ENCODE measurements around the gene PAM.
A peak's percentile ranks its signal among the peaks of the same experiment; 100 is the strongest.

PAM gene

DNA sequence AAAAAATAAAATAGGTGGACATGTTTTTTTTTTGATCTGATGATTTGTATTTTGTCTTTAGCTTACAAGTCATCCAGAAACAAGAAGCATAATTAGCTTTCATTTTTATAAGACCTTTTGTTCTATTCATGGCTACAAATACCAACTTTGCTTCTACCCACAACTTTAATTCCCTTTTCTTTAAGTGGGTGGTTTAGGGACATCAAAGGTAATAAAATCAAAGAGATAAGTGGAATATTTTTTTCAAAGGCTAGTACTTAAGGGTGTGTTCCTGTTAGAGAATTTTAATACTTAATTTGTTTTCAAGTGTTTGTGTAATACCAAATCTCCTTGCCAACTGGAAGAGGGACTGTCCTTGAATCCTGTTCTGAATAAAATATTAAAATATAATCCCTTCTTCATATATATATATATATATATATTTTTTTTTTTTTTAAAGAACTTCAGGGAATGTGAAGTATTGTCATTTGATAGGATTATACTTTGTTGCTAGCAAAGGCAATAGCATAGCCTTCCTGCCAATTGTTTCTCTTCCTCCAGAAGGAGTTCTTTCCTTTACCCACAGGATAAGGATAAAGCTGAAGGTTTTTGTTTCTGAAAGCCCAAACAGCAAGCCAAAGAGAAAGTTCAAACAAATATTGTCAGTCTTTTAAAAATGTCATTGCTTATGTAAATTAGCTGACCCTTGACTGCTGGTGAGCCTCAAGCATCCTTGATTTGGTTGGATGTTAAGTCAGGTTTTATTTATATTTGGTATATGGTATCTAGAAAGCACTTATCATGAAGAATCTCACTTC, 108.9 kb downstream of the PAM start:
- no peak for DNase-seq

DNA sequence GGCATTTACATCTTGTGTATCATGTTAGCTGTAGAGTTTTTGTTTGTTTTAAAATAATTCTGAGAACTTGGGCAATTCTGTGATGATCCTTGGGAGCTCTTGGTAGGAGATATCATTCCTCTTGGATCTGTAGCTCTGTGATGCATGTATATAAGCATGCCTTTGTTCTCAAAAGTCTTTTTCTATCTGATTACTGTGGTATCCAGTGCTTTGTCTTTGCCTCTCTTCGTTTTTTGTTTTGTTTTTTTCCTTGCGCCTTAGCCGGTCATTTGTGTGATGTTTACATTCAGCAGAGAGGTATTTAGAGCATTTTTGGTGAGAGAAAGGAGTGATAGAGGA, 110.0 kb downstream of the PAM start:
- no peak for DNase-seq

DNA sequence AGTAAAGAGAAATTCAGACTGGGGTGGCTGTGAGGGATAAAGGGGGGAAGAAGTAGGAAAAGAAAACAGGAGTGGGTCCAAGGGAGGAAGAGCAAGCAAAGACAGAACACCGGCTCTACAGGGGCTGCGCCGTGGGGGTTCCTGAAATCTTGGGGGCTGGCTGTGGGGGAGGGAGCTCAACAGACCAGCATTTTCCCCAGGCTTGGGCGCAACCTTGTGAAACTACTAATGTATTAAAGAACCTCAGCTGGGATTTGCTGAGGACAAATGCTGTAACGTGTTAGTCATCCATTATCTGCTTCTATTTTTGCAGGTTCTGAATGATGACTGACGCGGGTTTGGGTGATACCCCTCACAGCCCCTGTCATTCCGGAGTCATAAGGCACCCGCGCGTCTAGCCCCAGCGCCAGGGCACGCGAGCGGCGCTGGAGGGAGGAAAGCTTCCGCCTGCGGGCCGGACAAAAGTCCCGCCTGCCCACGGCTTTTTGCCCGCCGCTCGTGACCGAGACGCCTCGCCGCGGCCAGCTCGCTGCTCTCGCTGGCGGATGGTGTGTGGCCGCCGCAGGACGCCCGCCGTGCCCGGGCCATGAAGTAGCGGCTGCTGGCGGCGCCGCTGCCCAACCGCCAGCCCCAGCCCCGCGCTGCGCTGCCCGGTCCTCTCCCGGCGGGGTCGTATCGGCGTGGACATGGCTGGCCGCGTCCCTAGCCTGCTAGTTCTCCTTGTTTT, 110.6 kb downstream of the PAM start:
- DNase-seq: peak; percentile 70

DNA sequence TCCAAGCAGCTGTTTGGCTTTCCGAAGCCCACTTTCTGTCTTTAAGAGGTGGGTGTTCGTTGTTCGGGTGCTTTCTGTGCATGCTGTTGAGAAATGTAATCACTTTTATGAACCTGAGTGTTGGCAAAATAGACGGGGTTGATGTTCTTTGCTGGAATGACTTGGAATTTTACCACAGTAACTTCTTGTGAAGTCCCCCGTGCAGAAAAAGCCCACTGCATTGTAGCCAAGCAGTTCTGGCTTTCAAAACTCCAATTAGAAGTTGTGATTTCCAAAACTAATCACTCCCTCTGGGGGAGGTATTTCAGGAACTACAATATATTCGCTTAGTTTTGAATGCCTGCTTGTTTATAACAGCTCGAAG, 111.1 kb downstream of the PAM start:
- DNase-seq: no peak

DNA sequence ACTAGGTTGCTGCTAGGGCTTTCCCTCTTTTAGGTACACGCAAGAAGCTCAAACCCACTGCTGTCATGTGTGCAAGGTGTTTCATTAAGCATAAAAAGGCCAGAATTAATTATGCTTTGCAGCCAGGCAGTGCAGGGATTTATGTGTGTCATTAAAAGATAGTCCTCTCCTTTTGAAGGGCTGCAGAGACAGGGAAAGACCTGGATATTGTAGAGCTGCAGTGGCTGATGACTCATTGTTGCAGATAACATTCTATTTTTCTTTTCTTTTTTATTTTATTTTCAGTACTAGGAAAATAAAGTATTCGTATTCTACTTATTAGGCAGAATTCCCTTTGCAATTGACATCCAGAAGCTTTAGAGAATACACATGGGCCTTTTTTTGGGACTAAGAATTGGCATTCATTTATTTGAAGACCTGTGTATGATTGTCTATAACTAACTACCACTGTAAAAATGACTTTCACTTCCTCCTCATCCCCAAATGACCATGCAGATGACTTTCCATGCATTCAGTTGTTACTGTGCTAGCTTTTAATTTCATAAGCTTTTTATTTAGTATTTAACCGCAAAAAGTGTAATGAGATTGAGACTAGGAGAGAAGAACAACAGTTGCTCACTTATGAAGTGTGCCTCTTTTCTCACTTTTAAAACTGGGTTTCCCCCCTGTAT, 113.0 kb downstream of the PAM start:
- DNase-seq: no peak

DNA sequence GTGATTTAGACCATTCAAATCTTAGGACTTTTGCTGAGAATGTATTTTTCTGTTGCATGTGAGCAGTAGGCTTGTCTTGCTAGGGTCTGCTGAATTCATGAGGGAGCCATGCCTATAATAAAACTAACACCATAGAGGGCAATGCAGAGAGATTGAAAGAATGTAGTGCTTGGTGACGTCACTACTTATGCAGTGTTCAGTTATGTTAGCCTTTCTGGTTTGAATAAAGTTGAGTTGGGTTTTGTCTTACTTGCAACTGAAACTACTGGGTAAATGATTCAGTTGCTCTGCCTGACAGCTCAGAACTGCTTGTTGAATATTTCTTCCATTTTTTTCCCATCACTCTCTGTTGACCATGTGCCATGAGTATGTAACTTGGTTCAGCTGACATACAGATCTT, 114.1 kb downstream of the PAM start:
- no peak for DNase-seq

DNA sequence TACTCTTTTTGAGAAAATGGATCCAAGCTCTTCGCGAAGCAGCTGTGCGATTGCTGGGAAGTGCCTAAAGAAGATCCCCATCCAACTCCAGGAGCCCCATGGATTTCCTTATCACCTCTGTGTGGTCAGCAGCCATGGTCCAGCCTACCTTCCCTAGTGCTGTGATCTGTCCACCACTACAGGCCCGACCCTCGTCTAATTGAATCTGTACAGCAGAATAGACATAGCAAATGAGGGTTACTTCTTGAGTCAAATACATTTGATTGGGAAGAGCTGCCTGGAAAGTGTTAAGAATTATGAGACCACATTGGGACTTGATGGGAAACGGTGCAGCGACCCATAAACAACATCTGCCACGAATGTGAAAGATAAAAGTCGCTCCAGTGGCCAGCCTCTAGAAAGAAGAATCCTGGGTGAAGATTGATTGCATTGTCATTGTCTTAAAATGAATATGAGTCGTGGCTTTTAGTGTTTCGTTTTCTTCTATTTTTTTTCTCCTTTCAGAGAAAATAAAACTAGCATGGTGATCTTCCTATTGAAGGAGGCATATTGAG, 118.4 kb downstream of the PAM start:
- DNase-seq: no peak

DNA sequence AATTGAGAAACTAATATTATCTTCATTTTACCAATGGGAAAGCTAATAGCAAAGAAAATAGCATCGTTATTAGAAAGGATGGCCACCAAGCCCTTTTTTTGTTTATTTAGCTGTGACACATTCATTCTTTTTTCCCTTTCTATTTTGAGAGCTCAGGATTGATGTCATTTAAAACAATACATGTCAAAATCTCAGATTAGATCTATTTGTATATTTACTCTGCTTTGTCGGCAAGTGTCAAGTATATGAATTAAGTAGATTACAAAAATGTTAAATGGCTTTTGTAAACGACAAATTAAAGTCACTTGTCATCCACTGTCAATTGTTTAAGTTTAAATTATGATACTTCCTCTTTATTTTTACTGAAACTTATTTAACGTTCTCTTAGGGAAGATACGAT, 118.9 kb downstream of the PAM start:
- no peak for DNase-seq

DNA sequence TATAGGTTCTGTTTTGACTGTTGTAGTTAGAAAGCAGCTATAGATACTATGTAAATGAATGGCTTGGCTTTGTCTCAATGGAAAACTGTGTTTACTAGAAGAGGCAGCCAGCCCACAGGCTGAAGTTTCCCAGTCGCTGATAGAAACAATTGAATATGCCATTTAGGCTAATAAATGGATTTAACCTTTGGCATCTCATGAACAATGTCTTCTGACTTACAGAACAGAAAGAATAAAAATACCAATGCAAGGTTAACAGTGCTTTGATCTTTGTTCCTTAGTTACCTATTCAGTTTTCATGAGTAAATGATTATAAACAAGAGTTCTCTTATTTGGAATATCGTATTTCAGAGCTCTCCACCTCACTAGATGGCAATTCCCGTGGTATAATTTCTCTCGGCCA, 120.6 kb downstream of the PAM start:
- DNase-seq: no peak

DNA sequence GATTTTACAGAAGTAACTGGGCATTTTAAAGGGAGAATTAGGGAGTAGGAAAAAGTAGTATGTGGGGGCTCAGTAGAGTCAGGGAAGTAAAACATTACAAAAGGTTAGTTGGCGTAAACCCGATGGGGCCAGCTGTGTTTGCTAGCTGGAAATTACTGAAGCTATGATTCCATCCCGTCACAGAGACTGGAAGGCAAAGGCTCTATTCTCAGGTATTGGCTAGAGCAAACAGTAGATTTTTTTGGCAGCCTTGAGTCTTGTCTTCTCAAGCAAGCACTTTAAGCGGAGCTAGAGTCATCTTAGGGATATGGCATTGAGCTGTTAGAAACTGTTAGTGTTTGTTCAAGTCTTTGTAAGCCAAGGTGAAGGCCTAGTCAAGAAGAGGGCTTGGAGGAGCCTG, 121.5 kb downstream of the PAM start:
- DNase-seq: no peak

DNA sequence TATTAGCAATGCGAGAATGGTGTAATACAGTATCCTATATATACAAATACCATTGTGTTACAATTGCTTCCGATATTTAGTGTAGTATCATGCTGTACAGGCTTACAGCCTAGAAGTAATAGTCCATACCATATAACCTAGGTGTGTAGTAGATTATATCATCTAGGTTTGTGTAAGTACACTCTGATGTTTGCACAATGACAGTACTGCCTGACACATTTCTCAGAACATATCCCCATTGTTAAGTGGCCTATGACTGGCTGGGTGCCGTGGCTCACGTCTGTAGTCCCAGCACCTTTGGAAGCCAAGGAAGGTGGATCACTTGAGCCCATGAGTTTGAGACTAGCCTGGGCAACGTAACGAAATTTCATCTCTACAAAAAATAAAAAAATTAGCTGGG, 124.6 kb downstream of the PAM start:
- DNase-seq: no peak

DNA sequence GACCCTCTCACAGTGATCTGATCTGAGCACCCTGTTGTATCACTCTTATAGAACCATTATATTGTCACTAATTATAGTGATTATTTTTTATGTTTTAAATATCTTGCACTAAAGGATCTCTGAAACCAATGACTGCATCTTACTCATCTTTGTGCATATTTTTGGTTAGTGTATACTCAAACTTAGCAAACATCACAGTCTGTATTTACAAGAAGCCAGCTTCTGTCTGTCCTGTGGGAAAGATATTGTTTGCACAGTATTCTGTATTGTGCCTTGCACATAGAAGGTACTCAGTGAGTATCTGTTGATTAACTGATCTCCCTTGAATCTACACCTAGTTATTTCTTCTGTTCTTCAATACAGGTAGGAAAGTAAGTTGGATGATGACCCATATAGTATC, 131.5 kb downstream of the PAM start:
- no peak for DNase-seq

DNA sequence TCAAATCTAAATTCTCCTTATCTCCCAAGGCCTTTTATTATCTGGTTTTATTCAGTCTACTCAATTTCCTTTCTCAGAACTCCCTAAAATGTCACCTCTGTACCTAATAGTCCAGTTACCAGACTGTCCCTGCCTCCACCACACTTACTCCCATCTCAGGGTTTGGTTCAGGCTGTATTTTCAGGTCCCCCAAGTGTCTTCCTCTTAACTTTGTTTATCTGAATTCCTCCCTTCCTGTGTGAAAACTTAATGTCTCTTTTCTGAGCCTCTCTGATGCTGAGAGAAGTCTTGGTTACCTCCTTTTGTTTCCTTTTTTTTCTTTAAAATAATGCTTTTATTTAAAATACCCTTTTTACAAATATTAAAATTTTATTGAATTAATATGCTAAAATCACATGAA, 133.4 kb downstream of the PAM start:
- DNase-seq: no peak

DNA sequence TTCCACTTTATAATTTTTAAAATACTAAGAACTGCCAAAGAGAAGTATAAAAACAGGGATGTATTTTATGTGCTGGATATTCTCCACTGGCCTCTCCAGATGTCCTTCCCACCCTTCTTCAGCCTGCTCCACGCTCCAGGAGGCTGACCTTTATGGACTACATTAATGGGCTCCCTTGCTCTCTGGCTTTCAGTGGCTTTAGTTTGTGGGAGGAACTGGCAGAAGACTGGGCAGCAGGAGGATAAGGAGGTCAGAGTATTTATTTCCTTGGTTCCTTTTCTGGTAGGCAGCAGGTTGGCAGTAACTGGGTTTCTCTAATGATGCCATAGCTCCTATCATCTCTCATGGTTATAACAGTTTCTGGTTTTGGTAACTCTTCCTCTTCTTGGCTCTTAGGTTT, 133.9 kb downstream of the PAM start:
- no peak for DNase-seq

DNA sequence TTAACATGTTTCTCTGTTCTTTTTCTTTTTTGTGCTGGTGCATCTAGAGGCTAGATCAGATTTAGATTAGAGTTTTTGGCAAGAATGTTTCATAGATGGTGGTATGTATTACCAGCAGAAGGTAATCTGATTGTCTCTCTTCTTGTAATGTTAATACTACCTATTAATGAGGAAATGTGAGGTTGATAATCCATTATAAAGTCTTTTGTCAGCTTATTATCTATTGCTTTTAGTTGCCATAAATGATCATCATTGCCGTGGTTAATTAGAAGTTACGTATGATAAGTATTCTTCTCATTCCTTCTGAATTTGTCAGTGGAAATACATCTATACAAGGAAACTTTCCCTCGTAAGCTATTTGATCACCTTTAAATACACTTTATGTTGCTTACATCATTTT, 135.0 kb downstream of the PAM start:
- no peak for DNase-seq

DNA sequence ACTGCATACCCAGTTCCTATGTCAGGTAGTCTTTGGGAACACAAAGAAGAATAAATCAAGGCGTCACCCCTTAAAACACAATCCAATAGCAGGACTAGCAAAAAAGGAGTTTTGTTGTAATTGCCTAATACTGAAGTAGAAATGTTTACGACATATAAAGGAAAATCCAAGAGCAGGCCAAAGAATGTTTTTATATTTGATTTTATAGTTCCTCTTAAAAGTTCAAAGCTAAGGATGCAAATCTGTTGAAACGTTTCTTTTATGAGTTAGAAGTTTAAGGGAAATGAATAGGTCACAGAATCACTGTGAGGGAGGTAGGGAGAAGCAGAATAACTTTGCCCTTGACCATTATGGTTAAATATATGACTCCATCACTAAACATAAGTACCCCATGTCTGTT, 136.1 kb downstream of the PAM start:
- DNase-seq: no peak

DNA sequence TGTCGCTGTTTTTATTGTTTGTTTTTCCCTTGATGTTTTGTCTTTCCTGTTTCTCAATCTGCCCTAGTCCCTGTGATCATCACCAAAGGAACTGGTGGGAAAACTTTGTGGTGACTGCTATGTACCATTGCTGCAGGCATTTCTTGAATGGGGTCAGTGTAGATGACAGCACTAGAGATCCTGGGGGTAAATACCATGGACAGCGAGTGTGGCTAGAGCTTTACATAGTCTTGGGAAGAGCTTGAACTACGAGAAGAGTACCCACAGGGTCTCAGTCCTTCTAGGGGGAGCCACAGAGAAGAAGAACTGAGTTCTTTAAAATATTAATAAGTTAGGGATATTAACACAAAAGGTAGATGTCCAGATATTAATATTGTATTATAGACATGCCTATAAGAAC, 138.8 kb downstream of the PAM start:
- DNase-seq: no peak

DNA sequence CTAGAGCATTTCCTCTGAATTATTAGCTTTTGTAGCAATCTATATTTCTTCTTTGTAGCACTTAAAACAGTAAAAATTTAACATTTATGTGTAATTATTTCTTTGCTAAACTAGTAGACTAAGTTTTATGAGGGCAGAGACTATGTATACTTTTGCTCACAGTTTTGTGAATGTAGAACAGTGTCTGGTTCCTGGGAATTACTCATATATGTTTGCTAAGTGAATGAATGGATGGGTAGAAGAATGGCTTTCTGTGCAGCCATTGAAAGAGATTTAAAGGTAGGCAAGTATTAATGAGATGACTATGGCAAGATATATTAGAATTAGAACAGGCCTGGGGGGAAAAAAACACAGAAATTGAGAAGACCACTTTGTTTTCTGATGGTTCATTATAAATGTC, 140.1 kb downstream of the PAM start:
- no peak for DNase-seq

DNA sequence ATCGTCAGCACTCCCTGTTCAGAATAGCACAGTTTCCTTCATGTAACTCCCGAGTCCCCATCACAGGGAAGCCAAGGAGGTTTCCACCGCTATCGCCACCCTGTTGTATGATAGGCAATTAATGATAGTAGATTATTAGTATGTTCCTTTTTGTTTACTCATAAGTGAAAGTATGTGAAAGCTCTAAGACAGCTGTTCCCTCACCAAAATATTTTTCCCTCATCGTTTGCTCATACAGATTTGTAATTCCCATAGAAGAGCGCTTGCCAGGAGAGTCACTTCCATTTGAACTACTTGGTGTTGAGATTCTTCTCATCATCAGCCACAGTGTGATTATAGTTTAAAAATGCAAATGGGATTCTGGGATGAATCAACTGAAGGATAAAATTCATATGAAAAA, 140.9 kb downstream of the PAM start:
- no peak for DNase-seq

DNA sequence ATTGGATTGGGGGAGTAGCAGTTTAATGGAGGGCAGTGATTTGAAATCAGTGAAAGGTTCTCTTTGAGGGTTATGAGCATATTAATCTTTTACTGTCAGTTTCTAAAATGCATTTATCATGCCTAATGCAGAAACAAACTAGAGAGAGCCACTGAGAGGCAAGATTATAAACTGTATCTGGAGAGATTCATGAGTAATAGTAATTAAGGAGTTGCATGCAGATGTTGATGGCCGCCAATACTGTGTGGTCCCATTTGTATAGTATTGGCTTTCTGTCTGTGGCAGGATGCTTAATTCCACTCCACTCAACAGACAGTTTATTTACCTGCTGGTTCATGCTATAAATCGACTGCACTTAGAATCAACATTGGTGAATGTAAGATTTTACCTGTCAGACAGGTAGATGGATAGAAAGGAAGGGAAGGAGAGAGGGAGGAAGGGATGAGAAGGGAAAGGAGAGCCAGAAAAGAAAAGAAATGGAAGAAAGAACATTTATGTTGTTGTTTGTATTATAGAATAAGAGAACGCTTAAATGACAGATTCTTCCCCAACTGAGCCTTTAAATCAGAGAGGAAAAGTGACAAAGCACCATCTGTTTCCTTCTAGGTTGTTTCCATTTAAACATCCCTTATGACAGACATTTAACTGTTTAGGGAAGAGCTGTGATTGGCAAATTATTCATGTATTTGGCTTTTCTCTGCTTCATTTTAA, 146.5 kb downstream of the PAM start:
- no peak for DNase-seq

DNA sequence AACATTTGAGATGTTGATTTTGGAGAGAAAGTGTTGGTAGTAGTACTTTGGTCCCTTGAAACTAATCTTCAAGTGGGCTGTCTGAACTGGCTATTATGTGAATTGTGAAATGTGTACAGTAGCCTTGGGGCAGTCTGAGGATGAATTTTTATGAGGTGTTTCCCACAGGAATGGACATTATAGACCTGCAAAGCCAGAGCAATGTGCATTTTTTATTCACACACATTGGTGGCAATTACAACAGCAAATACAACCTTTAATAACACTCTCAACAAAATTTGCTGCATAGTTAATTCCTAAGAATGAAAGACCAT, 147.0 kb downstream of the PAM start:
- no peak for DNase-seq

DNA sequence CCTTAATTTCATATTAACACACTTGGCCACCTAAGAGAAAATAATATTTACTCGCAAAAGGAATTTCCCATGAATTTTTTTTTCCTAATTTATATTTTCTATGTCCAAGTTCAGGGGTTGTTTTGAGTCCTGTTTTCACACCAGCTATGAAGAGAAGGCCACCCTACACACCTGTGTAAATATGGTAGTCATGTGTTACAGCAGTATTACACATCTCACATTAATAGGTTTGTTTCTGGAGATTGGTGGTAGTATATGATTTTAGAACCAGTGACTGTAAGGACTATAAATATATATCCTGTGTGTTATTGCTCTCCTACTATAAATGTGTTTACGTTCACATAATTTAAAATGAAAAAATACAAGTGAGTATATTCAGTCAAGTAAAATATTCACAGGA, 147.5 kb downstream of the PAM start:
- DNase-seq: no peak

DNA sequence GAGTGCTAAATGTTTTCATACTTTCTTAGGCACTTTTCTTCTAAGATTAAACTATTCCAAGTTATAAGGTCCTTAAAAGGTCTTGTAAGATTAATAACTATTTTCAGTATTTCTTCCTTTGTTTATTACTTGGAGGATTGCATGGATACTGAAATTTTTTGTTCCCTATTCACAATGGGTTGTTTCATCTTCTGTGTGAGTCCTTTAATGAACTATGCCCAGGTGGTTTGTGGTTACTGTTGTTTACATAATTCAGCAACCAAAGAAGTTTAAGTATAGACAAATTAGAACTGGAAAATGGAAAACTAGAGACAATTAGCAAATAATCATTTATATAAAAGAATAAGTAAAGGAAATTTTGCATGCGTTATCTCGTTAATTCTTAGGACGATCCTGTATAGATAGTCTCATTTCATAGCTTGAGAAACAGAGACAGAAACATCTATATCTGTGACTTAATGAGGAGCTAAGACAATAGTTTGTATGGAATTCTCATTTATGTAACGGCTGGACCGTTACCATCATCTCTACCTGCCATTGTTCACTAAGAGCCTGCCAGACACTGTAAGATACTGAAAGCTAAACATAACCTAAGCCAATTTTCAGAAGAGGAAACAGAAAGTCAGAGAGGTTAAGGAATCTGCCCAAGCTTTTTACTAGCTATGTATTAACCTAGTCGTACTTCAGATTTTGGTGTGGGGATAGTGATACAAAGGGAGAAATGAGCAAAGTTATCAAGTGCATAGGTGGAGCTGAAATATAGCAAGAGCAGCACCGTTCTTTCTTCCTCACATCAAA, 148.2 kb downstream of the PAM start:
- DNase-seq: no peak

Data from activated CD4-positive, alpha-beta T cell treated with anti-CD3 and anti-CD28 coated beads for 48 hours (primary cell).